Mesendoderm (in vitro differentiated cells): ENCODE measurements around the gene NOXA1.

Experiments used
- DNase-seq: peaks from one replicate; pipeline ENCODE4 v3.0.0; 2013
- H2AK5ac ChIP-seq: 2 replicates; pipeline ENCODE4 v1.6.1; 2013; ENCODE audit warnings: low read length, inconsistent platforms
- H2BK120ac ChIP-seq: 2 replicates; pipeline ENCODE4 v1.6.1; 2013; ENCODE audit warnings: low read depth, mild to moderate bottlenecking, low read length, moderate library complexity, mixed read lengths
- H2BK15ac ChIP-seq: replicated peaks from 2 replicates; pipeline ENCODE4 v1.6.1; 2013; ENCODE audit warnings: low read depth, mild to moderate bottlenecking, moderate library complexity
- H2BK5ac ChIP-seq: 2 replicates; pipeline ENCODE4 v1.6.1; 2013; ENCODE audit warnings: low read length, inconsistent platforms
- H3K18ac ChIP-seq: 2 replicates; pipeline ENCODE4 v1.6.1; 2013; ENCODE audit warnings: mild to moderate bottlenecking, low read length, mixed read lengths
- H3K23ac ChIP-seq: one replicate; pipeline ENCODE4 v1.6.1; 2013; ENCODE audit warnings: low read length
- H3K27ac ChIP-seq: 2 replicates; pipeline ENCODE4 v1.5.1; 2013; ENCODE audit warnings: low read depth, mild to moderate bottlenecking, inconsistent platforms, low read length, moderate library complexity
- H3K27me3 ChIP-seq: 2 replicates; pipeline ENCODE4 v1.6.1; 2013; ENCODE audit warnings: low read length, control low read depth, mild to moderate bottlenecking, inconsistent platforms; ENCODE audit not compliant: insufficient read depth, poor library complexity
- H3K36me3 ChIP-seq: 2 replicates; pipeline ENCODE4 v1.6.1; 2013; ENCODE audit warnings: low read length, inconsistent platforms; ENCODE audit not compliant: control insufficient read depth, insufficient read depth
- H3K4ac ChIP-seq: one replicate; pipeline ENCODE4 v1.6.1; 2013; ENCODE audit warnings: low read depth, mild to moderate bottlenecking, low read length, moderate library complexity
- H3K4me1 ChIP-seq: 2 replicates; pipeline ENCODE4 v1.6.1; 2013; ENCODE audit warnings: low read depth, low read length, inconsistent platforms; ENCODE audit not compliant: control insufficient read depth
- H3K4me2 ChIP-seq: 2 replicates; pipeline ENCODE4 v1.6.1; 2013; ENCODE audit warnings: low read length
- H3K4me3 ChIP-seq: 2 replicates; pipeline ENCODE4 v1.5.1; 2013; ENCODE audit warnings: mild to moderate bottlenecking, low read length
- H3K56ac ChIP-seq: one replicate; pipeline ENCODE4 v1.6.1; 2013; ENCODE audit warnings: low read length
- H3K79me1 ChIP-seq: 2 replicates; pipeline ENCODE4 v1.6.1; 2013; ENCODE audit warnings: low read length, inconsistent platforms
- H3K79me2 ChIP-seq: 2 replicates; pipeline ENCODE4 v1.6.1; 2013; ENCODE audit warnings: mild to moderate bottlenecking, low read length; ENCODE audit not compliant: control insufficient read depth, insufficient read depth
- H3K9ac ChIP-seq: 2 replicates; pipeline ENCODE4 v1.6.1; 2013; ENCODE audit warnings: low read length, inconsistent platforms
- H4K5ac ChIP-seq: one replicate; pipeline ENCODE4 v1.6.1; 2013; ENCODE audit warnings: low read length
- H4K8ac ChIP-seq: one replicate; pipeline ENCODE4 v1.6.1; 2013; ENCODE audit warnings: low read depth, mild to moderate bottlenecking, control low read depth, low read length, moderate library complexity
- WGBS: extraction: QIAGEN DNeasy Blood & Tissue Kit; methylation state at CpG from one replicate; pipeline ENCODE4 v1.1.7; 2013; ENCODE audit warnings: low lambda C conversion rate, missing lambda C conversion rate; ENCODE audit not compliant: insufficient coverage; ENCODE audit errors: extremely low coverage; 5-methylcytosine and 5-hydroxymethylcytosine counted together

Gene NOXA1

GRCh38 chr9:137396227-137396626 lies 27.0 kb upstream of the NOXA1 start:
- Histone ChIP-seq H3K56ac (no peak overlapping the region), H3K9ac (no peak overlapping the region), H3K18ac (no peak overlapping the region), H3K36me3 (no peaks in the 10 kb centered on the region), H3K4ac (no peak overlapping the region), H3K23ac (no peak overlapping the region), H3K27me3 (no peaks in the 10 kb centered on the region), H2AK5ac (no peak overlapping the region), H3K79me1 (no peaks in the 10 kb centered on the region), H3K27ac (no peak overlapping the region), H3K79me2 (no peaks in the 10 kb centered on the region), H3K4me3 (no peak overlapping the region), H2BK120ac (no peak overlapping the region), H4K5ac (no peak overlapping the region), H4K8ac (no peak overlapping the region), H2BK15ac (no peak overlapping the region), H3K4me2 (no peak overlapping the region), H3K4me1 (no peaks in the 10 kb centered on the region), H2BK5ac (no peak overlapping the region)
- no CpG with 5 or more reads among the region's 15 CpGs for WGBS
- no peak for DNase-seq

DNA sequence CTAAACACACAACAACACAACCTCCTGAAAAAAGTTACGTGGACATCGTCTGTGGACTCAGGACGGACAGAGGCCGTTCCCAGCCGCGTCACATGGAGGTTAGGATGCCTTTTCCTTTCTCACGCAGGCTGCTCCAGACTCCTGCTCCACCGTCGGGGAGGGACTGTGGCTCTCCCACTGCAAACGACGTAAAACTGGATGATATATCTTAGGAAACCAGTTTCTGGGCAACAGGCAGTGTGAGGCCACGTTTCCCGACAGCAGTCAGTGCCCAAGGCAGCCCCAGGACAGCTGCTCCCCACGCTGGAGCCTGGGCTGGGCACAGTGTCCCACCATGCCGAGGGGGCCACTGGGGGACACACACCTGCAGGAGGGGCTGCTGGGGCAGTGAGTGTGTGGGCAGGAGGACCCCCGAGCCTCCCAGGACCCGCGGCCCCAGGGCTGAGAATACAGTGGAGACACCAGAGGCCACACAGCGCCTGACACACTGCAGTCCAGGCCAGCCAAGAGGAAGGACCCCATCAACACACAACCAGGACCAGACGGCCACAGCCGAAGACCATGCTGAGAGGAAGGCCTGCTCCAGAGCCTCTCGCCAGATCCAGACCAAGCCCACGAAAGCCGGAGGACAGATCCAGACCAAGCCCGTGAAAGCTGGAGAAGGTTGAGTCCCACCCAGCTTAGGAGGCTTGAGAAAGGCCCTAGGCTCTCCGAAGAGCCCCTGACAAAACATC lies 26.4 kb upstream of the NOXA1 start:
- H3K79me2 ChIP-seq = no peaks in the 10 kb centered on the region
- no peak overlapping the region for H3K27ac ChIP-seq
- H3K4me3 ChIP-seq = no peak overlapping the region
- H3K4ac ChIP-seq = no peak overlapping the region
- H4K5ac ChIP-seq = no peak overlapping the region
- H3K36me3 ChIP-seq = no peaks in the 10 kb centered on the region
- no peak overlapping the region for H2BK120ac ChIP-seq
- H3K9ac ChIP-seq = no peak overlapping the region
- H4K8ac ChIP-seq = no peak overlapping the region
- no CpG with 5 or more reads among the region's 26 CpGs for whole genome bisulfite sequencing
- DNase-seq = no peak
- no peak overlapping the region for H2BK5ac ChIP-seq
- H3K79me1 ChIP-seq = no peaks in the 10 kb centered on the region
- H3K27me3 ChIP-seq = no peaks in the 10 kb centered on the region
- no peak overlapping the region for H3K18ac ChIP-seq
- H3K4me1 ChIP-seq = no peaks in the 10 kb centered on the region
- no peak overlapping the region for H3K56ac ChIP-seq
- H3K23ac ChIP-seq = no peak overlapping the region
- no peak overlapping the region for H2BK15ac ChIP-seq
- H2AK5ac ChIP-seq = no peak overlapping the region
- H3K4me2 ChIP-seq = no peak overlapping the region

- H3K4me1 ChIP-seq = no peaks in the 10 kb centered on the region
- DNase-seq = no peak
- 100% methylated on average over 1 of the region's 20 CpGs for WGBS
- H2BK120ac ChIP-seq = no peak overlapping the region
- H2AK5ac ChIP-seq = no peak overlapping the region
- H4K5ac ChIP-seq = no peak overlapping the region
- H3K56ac ChIP-seq = no peak overlapping the region
- H3K18ac ChIP-seq = no peak overlapping the region
- H3K36me3 ChIP-seq = no peaks in the 10 kb centered on the region
- no peak overlapping the region for H3K4me3 ChIP-seq
- H3K27me3 ChIP-seq = no peaks in the 10 kb centered on the region
- no peak overlapping the region for H3K4ac ChIP-seq
- no peak overlapping the region for H3K4me2 ChIP-seq
- no peak overlapping the region for H3K27ac ChIP-seq
- H3K23ac ChIP-seq = no peak overlapping the region
- no peaks in the 10 kb centered on the region for H3K79me2 ChIP-seq
- no peak overlapping the region for H2BK5ac ChIP-seq
- no peak overlapping the region for H2BK15ac ChIP-seq
- H3K79me1 ChIP-seq = no peaks in the 10 kb centered on the region
- H4K8ac ChIP-seq = no peak overlapping the region
- no peak overlapping the region for H3K9ac ChIP-seq
These were observed 25.3 kb upstream of the NOXA1 start for GRCh38 chr9:137397675-137398423.

DNA sequence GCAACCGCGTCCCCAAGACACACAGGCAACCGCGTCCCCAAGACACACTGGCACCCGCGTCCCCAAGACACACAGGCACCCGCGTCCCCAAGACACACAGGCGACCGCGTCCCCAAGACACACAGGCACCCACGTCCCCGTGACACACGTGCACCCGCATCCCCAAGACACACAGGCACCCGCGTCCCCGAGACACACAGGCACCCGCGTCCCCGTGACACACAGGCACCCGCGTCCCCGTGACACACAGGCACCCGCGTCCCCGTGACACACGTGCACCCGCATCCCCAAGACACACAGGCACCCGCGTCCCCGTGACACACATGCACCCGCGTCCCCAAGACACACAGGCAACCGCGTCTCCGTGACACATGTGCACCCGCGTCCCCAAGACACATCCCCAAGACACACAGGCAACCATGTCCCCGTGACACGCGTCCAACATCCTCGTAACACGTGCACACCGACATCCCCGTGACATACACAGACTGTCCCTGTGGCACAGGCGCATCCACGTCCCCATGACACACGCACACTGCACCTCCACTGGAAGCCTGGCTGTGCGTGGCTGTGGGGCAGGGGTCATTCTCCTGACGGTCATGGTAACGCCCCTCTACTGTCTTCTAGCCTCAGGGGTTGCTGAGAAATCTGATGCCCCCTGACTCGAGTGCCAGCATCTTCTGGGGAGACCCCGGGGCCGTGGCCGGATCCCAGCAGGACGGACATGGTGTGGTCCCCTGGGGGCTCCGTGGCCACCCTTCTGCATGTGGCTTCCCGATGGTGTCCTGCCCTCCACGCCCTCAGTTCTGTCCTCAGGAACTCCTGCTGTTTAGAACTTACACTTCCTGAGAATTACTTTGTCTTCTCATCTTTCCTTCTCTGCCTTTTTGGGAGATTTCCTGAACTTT lies 24.4 kb upstream of the NOXA1 start:
- Histone ChIP-seq H3K18ac (no peak overlapping the region), H3K79me1 (no peaks in the 10 kb centered on the region), H3K23ac (no peak overlapping the region), H2BK15ac (no peak overlapping the region), H3K27me3 (no peaks in the 10 kb centered on the region), H2BK120ac (no peak overlapping the region), H4K5ac (no peak overlapping the region), H3K9ac (no peak overlapping the region), H3K4me2 (no peak overlapping the region), H3K4me1 (no peaks in the 10 kb centered on the region), H3K4me3 (no peak overlapping the region), H3K27ac (no peak overlapping the region), H3K36me3 (no peaks in the 10 kb centered on the region), H2BK5ac (no peak overlapping the region), H4K8ac (no peak overlapping the region), H2AK5ac (no peak overlapping the region), H3K56ac (no peak overlapping the region), H3K4ac (no peak overlapping the region), H3K79me2 (no peaks in the 10 kb centered on the region)
- no CpG with 5 or more reads among the region's 60 CpGs for WGBS
- DNase-seq = no peak

- no peaks in the 10 kb centered on the region for H3K27me3 ChIP-seq
- no peak overlapping the region for H2BK120ac ChIP-seq
- no peak overlapping the region for H4K5ac ChIP-seq
- H2BK5ac ChIP-seq = no peak overlapping the region
- no peaks in the 10 kb centered on the region for H3K36me3 ChIP-seq
- no peak overlapping the region for H4K8ac ChIP-seq
- H3K4me1 ChIP-seq = no peaks in the 10 kb centered on the region
- no peak overlapping the region for H2BK15ac ChIP-seq
- H3K27ac ChIP-seq = no peak overlapping the region
- no peak overlapping the region for H3K4ac ChIP-seq
- no peak overlapping the region for H2AK5ac ChIP-seq
- H3K79me2 ChIP-seq = no peaks in the 10 kb centered on the region
- H3K18ac ChIP-seq = no peak overlapping the region
- WGBS = no CpG with 5 or more reads among the region's 11 CpGs
- no peaks in the 10 kb centered on the region for H3K79me1 ChIP-seq
- no peak for DNase-seq
- no peak overlapping the region for H3K56ac ChIP-seq
- no peak overlapping the region for H3K23ac ChIP-seq
- H3K4me2 ChIP-seq = no peak overlapping the region
- H3K4me3 ChIP-seq = no peak overlapping the region
- H3K9ac ChIP-seq = no peak overlapping the region
These were observed 20.4 kb upstream of the NOXA1 start for GRCh38 chr9:137402746-137403145.
